Measurements from ENCODE around the gene LMBRD1.

DNA sequence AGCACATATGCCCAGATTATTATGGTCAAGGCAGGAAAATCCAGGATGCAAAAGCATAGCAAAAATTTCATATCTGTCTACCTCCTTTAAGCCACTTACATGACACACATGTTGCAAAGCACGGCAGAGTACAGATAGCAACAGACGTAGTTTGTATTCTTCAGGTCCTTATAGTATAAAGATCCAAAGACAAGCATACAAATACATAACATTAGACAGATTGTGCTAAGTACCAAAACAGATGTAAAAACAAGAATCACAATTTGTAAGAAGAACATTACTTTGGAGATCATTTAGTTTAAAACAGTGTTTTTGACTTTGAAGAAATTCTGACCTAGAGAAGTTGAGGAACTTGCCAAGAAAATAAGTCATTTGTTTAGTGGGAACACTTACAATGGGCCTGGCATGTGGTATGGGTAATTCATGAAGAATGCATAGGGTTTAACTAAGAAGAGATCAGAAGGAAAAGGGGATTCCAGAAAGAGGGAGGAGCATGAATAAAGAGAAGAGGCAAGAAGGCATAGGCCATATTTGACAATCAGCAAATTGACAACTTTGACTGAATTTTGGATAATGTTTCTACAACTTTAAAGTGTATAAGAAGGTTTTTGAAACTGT, 30.6 kb upstream of the LMBRD1 start:
- TF ChIP-seq, protein P1, sequence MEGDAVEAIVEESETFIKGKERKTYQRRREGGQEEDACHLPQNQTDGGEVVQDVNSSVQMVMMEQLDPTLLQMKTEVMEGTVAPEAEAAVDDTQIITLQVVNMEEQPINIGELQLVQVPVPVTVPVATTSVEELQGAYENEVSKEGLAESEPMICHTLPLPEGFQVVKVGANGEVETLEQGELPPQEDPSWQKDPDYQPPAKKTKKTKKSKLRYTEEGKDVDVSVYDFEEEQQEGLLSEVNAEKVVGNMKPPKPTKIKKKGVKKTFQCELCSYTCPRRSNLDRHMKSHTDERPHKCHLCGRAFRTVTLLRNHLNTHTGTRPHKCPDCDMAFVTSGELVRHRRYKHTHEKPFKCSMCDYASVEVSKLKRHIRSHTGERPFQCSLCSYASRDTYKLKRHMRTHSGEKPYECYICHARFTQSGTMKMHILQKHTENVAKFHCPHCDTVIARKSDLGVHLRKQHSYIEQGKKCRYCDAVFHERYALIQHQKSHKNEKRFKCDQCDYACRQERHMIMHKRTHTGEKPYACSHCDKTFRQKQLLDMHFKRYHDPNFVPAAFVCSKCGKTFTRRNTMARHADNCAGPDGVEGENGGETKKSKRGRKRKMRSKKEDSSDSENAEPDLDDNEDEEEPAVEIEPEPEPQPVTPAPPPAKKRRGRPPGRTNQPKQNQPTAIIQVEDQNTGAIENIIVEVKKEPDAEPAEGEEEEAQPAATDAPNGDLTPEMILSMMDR (IDR thresholded peaks at IDR 0.05) = no peak
- no peak for TF ChIP-seq POLR2A (IDR thresholded peaks at IDR 0.05)
- no peak for TF ChIP-seq EP300 (IDR thresholded peaks at IDR 0.05)

All from ovary (tissue), 3 donors.